HUES6 (cell line): ENCODE measurements around the gene MTMR2.

Experiments
- H3K27ac ChIP-seq: 2 replicates; pipeline ENCODE4 v1.7.0; 2013; ENCODE audit warnings: low read depth, mild to moderate bottlenecking, low read length, inconsistent platforms
- H3K27me3 ChIP-seq: 2 replicates; pipeline ENCODE4 v1.6.1; 2013; ENCODE audit warnings: low read length; ENCODE audit not compliant: control insufficient read depth, insufficient read depth
- H3K36me3 ChIP-seq: 2 replicates; pipeline ENCODE4 v1.6.1; 2013; ENCODE audit warnings: low read length; ENCODE audit not compliant: control insufficient read depth, insufficient read depth
- H3K4me1 ChIP-seq: 2 replicates; pipeline ENCODE4 v1.6.1; 2013; ENCODE audit warnings: low read length; ENCODE audit not compliant: control insufficient read depth, insufficient read depth
- H3K4me3 ChIP-seq: 2 replicates; pipeline ENCODE4 v1.5.1; 2013; ENCODE audit warnings: low read depth, low read length
- H3K9ac ChIP-seq: one replicate; pipeline ENCODE4 v1.6.1; 2013; ENCODE audit warnings: mild to moderate bottlenecking, low read length
- H3K9me3 ChIP-seq: 2 replicates; pipeline ENCODE4 v1.6.1; 2013; ENCODE audit warnings: low read depth, low read length; ENCODE audit not compliant: control insufficient read depth, insufficient read depth

Gene MTMR2

GRCh38 chr11:95904009-95904650, 19.8 kb downstream of the MTMR2 start:
- Histone ChIP-seq H3K4me1 (peaks cover 40% of the 10 kb centered on the region), H3K27ac (no peak overlapping the region), H3K4me3 (no peak overlapping the region), H3K9me3 (no peaks in the 10 kb centered on the region), H3K27me3 (no peaks in the 10 kb centered on the region), H3K9ac (no peak overlapping the region), H3K36me3 (no peaks in the 10 kb centered on the region)

GRCh38 chr11:95898782-95899181, 25.1 kb downstream of the MTMR2 start:
- Histone ChIP-seq H3K4me1 (peaks cover 29% of the 10 kb centered on the region), H3K9me3 (no peaks in the 10 kb centered on the region), H3K27ac (no peak overlapping the region), H3K27me3 (no peaks in the 10 kb centered on the region), H3K9ac (no peak overlapping the region), H3K36me3 (no peaks in the 10 kb centered on the region), H3K4me3 (no peak overlapping the region)

GRCh38 chr11:95897731-95898130, 26.2 kb downstream of the MTMR2 start:
- Histone ChIP-seq H3K4me1 (peaks cover 22% of the 10 kb centered on the region), H3K9ac (no peak overlapping the region), H3K27ac (no peak overlapping the region), H3K9me3 (no peaks in the 10 kb centered on the region), H3K27me3 (no peaks in the 10 kb centered on the region), H3K4me3 (no peak overlapping the region), H3K36me3 (no peaks in the 10 kb centered on the region)

- Histone ChIP-seq H3K4me1 (peaks cover 15% of the 10 kb centered on the region), H3K27ac (no peak overlapping the region), H3K4me3 (no peak overlapping the region), H3K9ac (no peak overlapping the region), H3K9me3 (no peaks in the 10 kb centered on the region), H3K36me3 (no peaks in the 10 kb centered on the region), H3K27me3 (no peaks in the 10 kb centered on the region)
Measured at GRCh38 chr11:95895815-95896214, 28.1 kb downstream of the MTMR2 start.

GRCh38 chr11:95892892-95893570, 30.9 kb downstream of the MTMR2 start:
- H3K27me3 ChIP-seq, result no peaks in the 10 kb centered on the region
- H3K9ac ChIP-seq, result no peak overlapping the region
- H3K9me3 ChIP-seq, result no peaks in the 10 kb centered on the region
- H3K4me1 ChIP-seq, result peaks cover 12% of the 10 kb centered on the region
- no peak overlapping the region for H3K27ac ChIP-seq
- H3K4me3 ChIP-seq, result no peak overlapping the region
- no peaks in the 10 kb centered on the region for H3K36me3 ChIP-seq

GRCh38 chr11:95892492-95892891, 31.4 kb downstream of the MTMR2 start:
- no peak overlapping the region for H3K4me3 ChIP-seq

GRCh38 chr11:95891423-95892170, 32.3 kb downstream of the MTMR2 start:
- Histone ChIP-seq H3K36me3 (peaks cover 12% of the 10 kb centered on the region), H3K27me3 (no peaks in the 10 kb centered on the region), H3K4me1 (peaks cover 12% of the 10 kb centered on the region), H3K4me3 (no peak overlapping the region), H3K27ac (no peak overlapping the region), H3K9me3 (no peaks in the 10 kb centered on the region), H3K9ac (no peak overlapping the region)

More at GRCh38 chr11:95892492-95892891, 31.4 kb downstream of the MTMR2 start:
- H3K27ac ChIP-seq, result peak overlapping the region; percentile 29; the same call in 1 of the 2 replicates
- H3K36me3 ChIP-seq, result peaks cover 3% of the 10 kb centered on the region
- no peaks in the 10 kb centered on the region for H3K27me3 ChIP-seq
- no peaks in the 10 kb centered on the region for H3K9me3 ChIP-seq
- H3K9ac ChIP-seq, result no peak overlapping the region
- peaks cover 12% of the 10 kb centered on the region for H3K4me1 ChIP-seq

- peaks cover 20% of the 10 kb centered on the region for H3K36me3 ChIP-seq
- H3K27ac ChIP-seq, result no peak overlapping the region
- no peak overlapping the region for H3K9ac ChIP-seq
- H3K9me3 ChIP-seq, result no peaks in the 10 kb centered on the region
- H3K4me1 ChIP-seq, result peaks cover 10% of the 10 kb centered on the region; the same call in 1 of the 2 replicates
- no peak overlapping the region for H3K4me3 ChIP-seq
- H3K27me3 ChIP-seq, result no peaks in the 10 kb centered on the region
Measured at GRCh38 chr11:95888852-95889251, 35.1 kb downstream of the MTMR2 start.

GRCh38 chr11:95888439-95888838, 35.5 kb downstream of the MTMR2 start:
- H3K9ac ChIP-seq, result no peak overlapping the region
- peaks cover 10% of the 10 kb centered on the region; the same call in 1 of the 2 replicates for H3K4me1 ChIP-seq
- peaks cover 20% of the 10 kb centered on the region for H3K36me3 ChIP-seq
- no peak overlapping the region for H3K27ac ChIP-seq
- H3K27me3 ChIP-seq, result no peaks in the 10 kb centered on the region
- no peak overlapping the region for H3K4me3 ChIP-seq
- H3K9me3 ChIP-seq, result no peaks in the 10 kb centered on the region

- Histone ChIP-seq H3K27ac (no peak overlapping the region), H3K27me3 (no peaks in the 10 kb centered on the region), H3K36me3 (peaks cover 20% of the 10 kb centered on the region), H3K9ac (no peak overlapping the region), H3K4me1 (no peaks in the 10 kb centered on the region), H3K4me3 (no peak overlapping the region), H3K9me3 (no peaks in the 10 kb centered on the region)
Measured at GRCh38 chr11:95886462-95886861, 37.4 kb downstream of the MTMR2 start.

- H3K4me3 ChIP-seq, result no peak overlapping the region
- no peaks in the 10 kb centered on the region for H3K9me3 ChIP-seq
- H3K36me3 ChIP-seq, result peaks cover 20% of the 10 kb centered on the region
- H3K27ac ChIP-seq, result no peak overlapping the region
- no peaks in the 10 kb centered on the region for H3K4me1 ChIP-seq
- H3K9ac ChIP-seq, result no peak overlapping the region
- no peaks in the 10 kb centered on the region for H3K27me3 ChIP-seq
Measured at GRCh38 chr11:95884802-95885201, 39.1 kb downstream of the MTMR2 start.
